PC-9 (cell line): ENCODE results near the gene ZNF385B.

Experiments
- CTCF ChIP-seq: fragments of 200-600 bp; sonication (generic); conservative IDR thresholded peaks from 2 replicates; pipeline ENCODE4 v1.6.1; 2017; ENCODE audit warnings: mixed run types, antibody characterized with exemption, mild to moderate bottlenecking, moderate library complexity
- EZH2 ChIP-seq: fragments of 200-600 bp; sonication (generic); IDR thresholded peaks from 2 replicates; pipeline ENCODE4 v1.8.0; 2017; ENCODE audit warnings: antibody characterized with exemption, low read depth

GRCh38 chr2:179551539-179552045 lies 309.8 kb downstream of the ZNF385B start:
- TF ChIP-seq CTCF (no peak), EZH2 (no peak)
